ENCODE data around the gene TMEM41A. TPM values are rescaled to one million over a fixed set of nuclear protein-coding genes. Genes with fewer than 3 reads are reported as not detected.

Gene TMEM41A
- total and polyA plus RNA-seq, 2 donors (not counting 1 experiment from before 2014, with no cell fraction given): 8.5 to 23.7 TPM

- CTCF ChIA-PET: interaction anchor here (0.7 to 2.2 kb wide), 2 partner anchors 25 to 171 kb away, joined by 3 to 6 read pairs; partner anchors contain the start of gene MAP3K13
- H4K20me1 ChIP-seq (ENCODE audit: control insufficient read depth, insufficient read depth, low read length, poor library complexity, severe bottlenecking): no peaks in the 10 kb centered on the region
- no peak overlapping the region for H3K4me2 ChIP-seq (replicated peaks; ENCODE audit: low read depth, low read length, poor library complexity, severe bottlenecking)
These were observed 35.7 kb upstream of the TMEM41A start for GRCh38 chr3:185534511-185534910.

DNA sequence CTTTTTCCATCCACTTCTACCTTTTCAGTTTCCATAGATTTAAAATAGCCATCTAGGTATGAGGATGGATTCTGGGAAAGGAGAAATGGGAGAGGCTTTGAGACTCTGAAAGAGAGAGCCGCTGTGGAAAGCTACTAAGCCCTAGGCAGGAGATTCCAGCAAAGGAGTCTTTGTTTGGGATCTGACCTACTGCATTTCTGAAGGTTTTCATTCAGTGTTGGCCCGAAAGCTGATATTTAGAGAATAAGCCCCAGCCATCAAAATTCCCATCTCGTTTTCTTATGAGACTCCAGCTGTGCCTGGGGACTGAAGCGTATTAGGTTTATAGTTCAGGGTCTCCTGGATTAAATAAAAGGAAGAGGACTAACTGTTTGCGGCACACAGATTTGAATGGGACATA lies 34.1 kb upstream of the TMEM41A start:
- H4K20me1 ChIP-seq (ENCODE audit: control insufficient read depth, insufficient read depth, low read length, poor library complexity, severe bottlenecking): no peaks in the 10 kb centered on the region
- no peak overlapping the region for H3K27ac Mint-ChIP-seq
- H2AFZ ChIP-seq (ENCODE audit: insufficient read depth, low read depth, low read length, poor library complexity, severe bottlenecking): no peak overlapping the region
- peaks cover 6% of the 10 kb centered on the region for H3K27me3 Mint-ChIP-seq
- no peaks in the 10 kb centered on the region for H3K9me3 ChIP-seq (ENCODE audit: control extremely low read depth in 1 of 3, control insufficient read depth in 2 of 3, insufficient read depth in 1 of 3, low read length in 2 of 3)
- ATAC-seq (ENCODE audit: low read depth): no peak
- no peaks in the 10 kb centered on the region for H3K79me2 ChIP-seq (ENCODE audit: control insufficient read depth, insufficient read depth, low read length)
- no peak for TF ChIP-seq CTCF (IDR thresholded peaks at IDR 0.05)
- TF ChIP-seq EZH2 (IDR thresholded peaks at IDR 0.05; ENCODE audit: borderline replicate concordance, insufficient read depth, low read depth, low read length, poor library complexity, severe bottlenecking): no peak
- H3K9me3 Mint-ChIP-seq (ENCODE audit: insufficient read depth): no peaks in the 10 kb centered on the region
- no peak overlapping the region for H3K4me2 ChIP-seq (replicated peaks; ENCODE audit: low read depth, low read length, poor library complexity, severe bottlenecking)
- peaks cover 8% of the 10 kb centered on the region for H3K4me1 Mint-ChIP-seq
- H3K36me3 ChIP-seq (replicated peaks in 1 of 2; ENCODE audit: control extremely low read depth in 1 of 2, control insufficient read depth in 1 of 2, extremely low read depth in 1 of 2, insufficient read depth in 2 of 2, low read length in 1 of 2): no peaks in the 10 kb centered on the region
- H3K9ac ChIP-seq (ENCODE audit: low read length): no peak overlapping the region
- no peak overlapping the region for H3K4me3 ChIP-seq (ENCODE audit: control extremely low read depth in 1 of 5, extremely low read depth in 1 of 5, insufficient read depth in 1 of 5, low read depth in 2 of 5, low read length in 4 of 5)
- WGBS (ENCODE audit: insufficient coverage): 96% methylated on average over 2 of the region's 5 CpGs
- ChIA-PET POLR2A (no interaction called here), CTCF (interaction anchor here (2.2 kb wide), 1 partner anchor 26 kb away, joined by 6 read pairs; no protein-coding TSS in a partner anchor)
- no peak for DNase-seq
- intact Hi-C loops (cut with micrococcal nuclease): no loop called here
- peaks cover 6% of the 10 kb centered on the region in 2 donors for H3K4me1 ChIP-seq (ENCODE audit: control insufficient read depth in 2 of 2, insufficient read depth in 2 of 2, low read length in 2 of 2)
- H3K4me3 Mint-ChIP-seq: no peak overlapping the region
- H3K27ac ChIP-seq (ENCODE audit: low read length in 2 of 2): no peak overlapping the region
- H3K27me3 ChIP-seq (replicated peaks in 1 of 4; ENCODE audit: control extremely low read depth in 1 of 4, control insufficient read depth in 3 of 4, insufficient read depth in 4 of 4, low read length in 3 of 4): no peaks in the 10 kb centered on the region

More at GRCh38 chr3:185534511-185534910, 35.7 kb upstream of the TMEM41A start:
- no peaks in the 10 kb centered on the region for H3K27me3 Mint-ChIP-seq
- H3K79me2 ChIP-seq (ENCODE audit: control insufficient read depth, insufficient read depth, low read length): no peaks in the 10 kb centered on the region
- no peak overlapping the region for H2AFZ ChIP-seq (ENCODE audit: insufficient read depth, low read depth, low read length, poor library complexity, severe bottlenecking)
- no peak overlapping the region for H3K4me3 ChIP-seq (ENCODE audit: control extremely low read depth in 1 of 5, extremely low read depth in 1 of 5, insufficient read depth in 1 of 5, low read depth in 2 of 5, low read length in 4 of 5)
- H3K4me1 ChIP-seq (ENCODE audit: control insufficient read depth in 2 of 2, insufficient read depth in 2 of 2, low read length in 2 of 2): peaks cover 6% of the 10 kb centered on the region in 2 donors
- no peak for ATAC-seq (ENCODE audit: low read depth)
- H3K4me1 Mint-ChIP-seq: peaks cover 8% of the 10 kb centered on the region
- no CpG with 5 or more reads among the region's 2 CpGs for WGBS (ENCODE audit: insufficient coverage)
- H3K9me3 ChIP-seq (ENCODE audit: control extremely low read depth in 1 of 3, control insufficient read depth in 2 of 3, insufficient read depth in 1 of 3, low read length in 2 of 3): no peaks in the 10 kb centered on the region
- H3K27ac ChIP-seq (ENCODE audit: low read length in 2 of 2): no peak overlapping the region
- no peak overlapping the region for H3K27ac Mint-ChIP-seq
- POLR2A ChIA-PET: no interaction called here
- H3K4me3 Mint-ChIP-seq: no peak overlapping the region
- H3K36me3 ChIP-seq (replicated peaks in 1 of 2; ENCODE audit: control extremely low read depth in 1 of 2, control insufficient read depth in 1 of 2, extremely low read depth in 1 of 2, insufficient read depth in 2 of 2, low read length in 1 of 2): no peaks in the 10 kb centered on the region
- intact Hi-C loops (cut with micrococcal nuclease): no loop called here
- H3K9ac ChIP-seq (ENCODE audit: low read length): no peak overlapping the region
- no peak for TF ChIP-seq EZH2 (IDR thresholded peaks at IDR 0.05; ENCODE audit: borderline replicate concordance, insufficient read depth, low read depth, low read length, poor library complexity, severe bottlenecking)
- TF ChIP-seq CTCF (IDR thresholded peaks at IDR 0.05): no peak
- H3K9me3 Mint-ChIP-seq (ENCODE audit: insufficient read depth): no peaks in the 10 kb centered on the region
- DNase-seq: no peak
- no peaks in the 10 kb centered on the region for H3K27me3 ChIP-seq (replicated peaks in 1 of 4; ENCODE audit: control extremely low read depth in 1 of 4, control insufficient read depth in 3 of 4, insufficient read depth in 4 of 4, low read length in 3 of 4)

Data from B cell (primary cell).